Measurements from ENCODE around the gene CAMK1. TPM values are rescaled to one million over a fixed set of nuclear protein-coding genes. Genes with fewer than 3 reads are reported as not detected.

The CAMK1 gene
- total RNA-seq, 1 experiment from 2014 or later: 19.7 TPM

GRCh38 chr3:9792405-9793160 is 22.8 kb upstream of the CAMK1 start, which contains the start of the genes ARPC4 and TADA3:
ARPC4 (plus strand) TSS chr3:9793082; CDS start chr3:9793122, 40 bp downstream.
TADA3 (minus strand) TSS chr3:9792473; CDS start chr3:9791466, 1,007 bp downstream.
- peak within 1 kb of the TSS; percentile 97 for H3K9ac ChIP-seq (ENCODE audit: low read length)
- ChIA-PET RAD21 (ENCODE audit: low non-redundant PET in 1 of 2, low total read pairs in 2 of 2, uncharacterized antibody in 2 of 2, unreplicated experiment in 2 of 2) (no interaction called here), POLR2A (interaction anchor here (0.6 to 1.2 kb wide), 5 partner anchors 16 to 1292 kb away, joined by 3 to 5 read pairs (median 4); partner anchors contain the start of gene CRELD1), CTCF (interaction anchor here (0.5 to 1.3 kb wide), 7 partner anchors 10 to 530 kb away, joined by 3 to 5 read pairs (median 4); no protein-coding TSS in a partner anchor)
- peak within 1 kb of the TSS; percentile 82 for H3K27ac ChIP-seq (ENCODE audit: low read depth, low read length)
- H3K4me1 ChIP-seq (ENCODE audit: control insufficient read depth in 1 of 2, insufficient read depth in 2 of 2, low read length in 2 of 2): peaks cover 0 to 18% of the 10 kb centered on the region in 2 experiments; a peak in 3 of 4 replicates
- ATAC-seq (peak; percentile 88), DNase-seq (ENCODE audit: low read depth, low spot score) (peak; percentile 94)
- H4K20me1 ChIP-seq (ENCODE audit: insufficient read depth): no peaks in the 10 kb centered on the region
- H3K36me3 ChIP-seq (ENCODE audit: control insufficient read depth in 1 of 2, insufficient read depth in 2 of 2, low read length in 2 of 2): peaks cover 13 to 23% of the 10 kb centered on the region in 2 experiments; a peak in 3 of 4 replicates
- intact Hi-C loops (cut with micrococcal nuclease): loop anchor here (2.0 kb wide), 1 partner anchor 62 kb away; the partner anchor contains the start of gene BRPF1
- no TSS peak for BruUV-seq (replicated peaks)
- peaks cover 54% of the 10 kb centered on the region for H3K79me2 ChIP-seq (ENCODE audit: insufficient read depth, low read length)
- H3K9me2 ChIP-seq (ENCODE audit: insufficient read depth): no peaks in the 10 kb centered on the region
- no peak within 1 kb of the TSS for H2AFZ ChIP-seq (ENCODE audit: low read depth, low read length, poor library complexity, severe bottlenecking)
- peak within 1 kb of the TSS; percentile 81 to 87 for H3K4me3 ChIP-seq (replicated peaks in 1 of 2; ENCODE audit: low read depth in 1 of 2, low read length in 2 of 2)
- no peaks in the 10 kb centered on the region for H3K9me3 ChIP-seq (ENCODE audit: control insufficient read depth in 1 of 2, insufficient read depth in 1 of 2, low read depth in 1 of 2, low read length in 2 of 2)
- no peaks in the 10 kb centered on the region for H3K27me3 ChIP-seq (ENCODE audit: insufficient read depth, low read length)
- H3K4me2 ChIP-seq (ENCODE audit: low read length): peak within 1 kb of the TSS; percentile 93
- no peak for TF ChIP-seq ZFX (IDR thresholded peaks at IDR 0.05)
- TF ChIP-seq ZNF274 (IDR thresholded peaks at IDR 0.05; ENCODE audit: low read depth, low read length): no peak
- TF ChIP-seq EGR1 (IDR thresholded peaks at IDR 0.05; ENCODE audit: low read depth): peak; percentile 96
- no peak for TF ChIP-seq REST (IDR thresholded peaks at IDR 0.05; ENCODE audit: low read depth)
- no peak; the same call in 1 of the 2 replicates for TF ChIP-seq MAX (IDR thresholded peaks at IDR 0.05)
- TF ChIP-seq POLR2AphosphoS5 (IDR thresholded peaks at IDR 0.05; ENCODE audit: low read depth, low read length): peak; percentile 89
- TF ChIP-seq YY1 (IDR thresholded peaks at IDR 0.05; ENCODE audit: extremely low read depth, insufficient replicate concordance, low read depth, low read length): peak; percentile 36
- no peak for TF ChIP-seq EZH2phosphoT487 (IDR thresholded peaks at IDR 0.05; ENCODE audit: borderline replicate concordance)
- 0 out of 6 replicates have a peak, but pooled peaks of 1 of the 3 experiments have one; percentile 1 for TF ChIP-seq CTCF (IDR thresholded peaks at IDR 0.05 in 2 of 3, conservative IDR thresholded peaks at IDR 0.05 in 1 of 3; ENCODE audit: borderline replicate concordance in 1 of 3, insufficient read depth in 1 of 3, low read depth in 2 of 3, low read length in 2 of 3)
- peak; percentile 70 for TF ChIP-seq SP1 (IDR thresholded peaks at IDR 0.05; ENCODE audit: low read depth)
- peak; percentile 93 for TF ChIP-seq ELF1 (IDR thresholded peaks at IDR 0.05; ENCODE audit: borderline replicate concordance, low read depth)
- TF ChIP-seq POLR2A (IDR thresholded peaks at IDR 0.05; ENCODE audit: borderline replicate concordance, extremely low read depth, insufficient read depth, insufficient read length): no peak
- TF ChIP-seq EZH2 (IDR thresholded peaks at IDR 0.05): no peak
- no peak for TF ChIP-seq RAD21 (IDR thresholded peaks at IDR 0.05; ENCODE audit: low read depth)
- TF ChIP-seq, protein P1, sequence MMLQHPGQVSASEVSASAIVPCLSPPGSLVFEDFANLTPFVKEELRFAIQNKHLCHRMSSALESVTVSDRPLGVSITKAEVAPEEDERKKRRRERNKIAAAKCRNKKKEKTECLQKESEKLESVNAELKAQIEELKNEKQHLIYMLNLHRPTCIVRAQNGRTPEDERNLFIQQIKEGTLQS (IDR thresholded peaks at IDR 0.05): no peak
- peak; percentile 73 for TF ChIP-seq JUND (IDR thresholded peaks at IDR 0.05)
- no peak for TF ChIP-seq CBX3 (IDR thresholded peaks at IDR 0.05; ENCODE audit: low read depth)
- TF ChIP-seq, protein P2, sequence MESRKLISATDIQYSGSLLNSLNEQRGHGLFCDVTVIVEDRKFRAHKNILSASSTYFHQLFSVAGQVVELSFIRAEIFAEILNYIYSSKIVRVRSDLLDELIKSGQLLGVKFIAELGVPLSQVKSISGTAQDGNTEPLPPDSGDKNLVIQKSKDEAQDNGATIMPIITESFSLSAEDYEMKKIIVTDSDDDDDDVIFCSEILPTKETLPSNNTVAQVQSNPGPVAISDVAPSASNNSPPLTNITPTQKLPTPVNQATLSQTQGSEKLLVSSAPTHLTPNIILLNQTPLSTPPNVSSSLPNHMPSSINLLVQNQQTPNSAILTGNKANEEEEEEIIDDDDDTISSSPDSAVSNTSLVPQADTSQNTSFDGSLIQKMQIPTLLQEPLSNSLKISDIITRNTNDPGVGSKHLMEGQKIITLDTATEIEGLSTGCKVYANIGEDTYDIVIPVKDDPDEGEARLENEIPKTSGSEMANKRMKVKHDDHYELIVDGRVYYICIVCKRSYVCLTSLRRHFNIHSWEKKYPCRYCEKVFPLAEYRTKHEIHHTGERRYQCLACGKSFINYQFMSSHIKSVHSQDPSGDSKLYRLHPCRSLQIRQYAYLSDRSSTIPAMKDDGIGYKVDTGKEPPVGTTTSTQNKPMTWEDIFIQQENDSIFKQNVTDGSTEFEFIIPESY (IDR thresholded peaks at IDR 0.05; ENCODE audit: extremely low read depth, insufficient replicate concordance, low read length): peak; percentile 95
